Kidney glomerular epithelial cell (primary cell): ENCODE data around the gene PDCD2L.
A peak's percentile ranks its signal among the peaks of the same experiment; 100 is the strongest.
"Not testable (repeated sequence)": the region's sequence is repeated elsewhere in the genome, so short reads cannot be mapped to it uniquely, and the experiment has no call there.

ENCODE experiments used
- DNase-seq: peaks from one replicate; lab custom pipeline; 2025; lab: John Stamatoyannopoulos, UW

The PDCD2L gene

DNA sequence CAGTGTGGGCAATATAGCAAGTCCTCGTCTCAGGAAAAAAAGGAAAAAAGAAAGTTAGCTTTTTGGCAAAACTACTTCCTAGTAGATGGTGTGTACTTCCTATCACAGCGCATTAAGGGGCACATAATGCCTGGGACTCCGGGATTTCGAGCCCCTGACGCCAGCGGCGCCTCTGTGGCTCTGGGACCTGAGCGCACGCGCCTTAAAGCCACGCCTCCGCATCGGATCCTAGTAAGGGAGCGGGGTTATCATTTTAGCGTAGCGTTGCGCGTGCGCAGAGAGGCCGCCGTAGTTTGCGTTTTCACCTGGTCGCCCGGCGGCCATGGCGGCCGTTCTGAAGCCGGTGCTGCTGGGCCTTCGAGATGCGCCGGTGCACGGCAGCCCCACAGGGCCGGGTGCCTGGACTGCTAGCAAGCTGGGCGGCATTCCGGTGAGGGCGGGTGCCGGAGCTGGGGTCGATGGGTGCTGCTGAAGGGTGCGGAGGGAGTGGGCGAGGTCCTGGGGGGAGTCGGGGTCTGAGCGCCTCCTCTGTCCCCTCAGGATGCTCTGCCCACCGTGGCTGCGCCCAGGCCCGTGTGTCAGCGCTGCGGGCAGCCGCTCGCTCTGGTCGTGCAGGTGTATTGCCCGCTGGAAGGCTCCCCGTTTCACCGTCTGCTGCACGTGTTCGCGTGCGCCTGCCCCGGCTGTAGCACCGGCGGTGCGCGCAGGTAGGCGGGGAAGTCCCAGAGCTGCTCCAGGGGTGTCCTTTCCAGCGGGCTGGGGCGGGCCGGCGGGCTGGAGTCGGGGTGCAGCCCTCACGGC, at the start of gene PDCD2L:
PDCD2L (plus strand) TSS at position 291 of the 801 bp plus-strand sequence; CDS start at position 323, 32 bp downstream.
- peak; percentile 81 for DNase-seq

- DNase-seq: no peak
These were observed 49.0 kb upstream of the PDCD2L start for GRCh38 chr19:34355201-34355600.

GRCh38 chr19:34356875-34357274, 47.3 kb upstream of the PDCD2L start:
- DNase-seq: no peak

GRCh38 chr19:34357431-34357830, 46.8 kb upstream of the PDCD2L start:
- DNase-seq: no peak

- DNase-seq: peak; percentile 93
These were observed 44.9 kb upstream of the PDCD2L start for GRCh38 chr19:34359140-34359953.

- no peak for DNase-seq
These were observed 44.3 kb upstream of the PDCD2L start for GRCh38 chr19:34359954-34360315.

DNA sequence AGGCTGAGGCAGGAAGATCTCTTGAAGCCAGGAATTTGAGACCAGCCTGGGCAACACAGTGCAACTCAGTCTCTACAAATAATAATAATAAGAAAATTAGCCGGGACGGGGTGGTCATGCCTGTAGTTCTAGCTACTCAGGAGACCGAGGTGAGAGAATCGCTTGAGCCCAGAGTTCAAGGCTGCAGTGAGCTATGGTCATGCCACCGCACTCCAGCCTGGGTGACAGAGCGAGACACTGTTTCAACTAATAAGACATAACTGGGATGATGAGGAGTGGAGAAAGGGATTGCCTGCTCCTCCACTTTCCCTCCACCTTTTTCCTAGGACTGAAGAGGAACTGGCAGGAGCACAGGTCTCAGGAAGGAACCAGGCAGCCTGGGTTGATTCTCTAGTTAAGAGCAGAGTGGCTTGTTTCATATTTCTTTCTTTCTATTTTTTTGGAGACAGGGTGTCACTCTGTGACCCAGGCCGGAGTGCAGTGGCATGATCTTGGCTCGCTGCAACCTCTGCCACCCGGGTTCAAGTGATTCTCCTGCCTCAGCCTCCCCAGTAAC, 43.8 kb upstream of the PDCD2L start:
- no peak for DNase-seq

DNA sequence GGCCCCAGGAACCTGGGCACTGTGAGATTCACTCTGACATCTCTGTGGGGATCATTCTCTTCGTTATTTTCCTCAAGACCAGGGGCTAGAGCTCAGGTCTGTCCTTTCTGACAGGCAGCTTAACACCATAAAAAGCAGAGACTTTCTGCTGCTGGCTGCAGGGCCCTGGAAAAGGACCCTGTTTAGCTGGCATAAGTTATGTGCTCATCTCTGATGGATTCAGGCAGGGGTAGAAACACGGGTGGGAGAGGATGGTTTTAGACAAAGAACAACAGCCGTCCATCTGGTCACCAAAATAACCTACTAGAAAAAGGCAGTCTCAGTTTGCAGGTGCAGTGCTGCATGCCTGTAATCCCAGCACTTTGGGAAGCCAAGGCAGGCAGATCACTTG, 41.5 kb upstream of the PDCD2L start:
- no peak for DNase-seq

DNA sequence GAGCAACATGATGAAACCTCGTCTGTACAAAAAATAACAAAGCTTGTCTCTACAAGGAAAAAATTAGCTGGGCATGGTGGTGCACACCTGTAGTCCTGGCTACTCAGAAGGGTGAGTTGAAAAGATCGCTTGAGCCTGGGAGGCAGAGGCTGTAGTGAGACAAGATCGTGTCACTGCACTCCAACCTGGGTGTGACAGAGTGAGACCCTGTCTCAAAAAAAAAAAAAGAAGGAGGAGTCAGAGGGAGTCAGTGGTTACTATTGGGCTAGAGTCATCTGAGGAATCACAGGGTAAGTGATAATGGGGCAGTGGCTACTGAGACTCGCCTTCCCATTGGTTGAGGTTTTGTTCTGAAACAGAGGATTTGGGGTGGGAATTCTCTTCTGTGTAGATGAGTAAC, 41.1 kb upstream of the PDCD2L start:
- no peak for DNase-seq

- DNase-seq: no peak
These were observed 40.3 kb upstream of the PDCD2L start for GRCh38 chr19:34363930-34364329.

GRCh38 chr19:34364462-34364829, 39.8 kb upstream of the PDCD2L start:
- no peak for DNase-seq

DNA sequence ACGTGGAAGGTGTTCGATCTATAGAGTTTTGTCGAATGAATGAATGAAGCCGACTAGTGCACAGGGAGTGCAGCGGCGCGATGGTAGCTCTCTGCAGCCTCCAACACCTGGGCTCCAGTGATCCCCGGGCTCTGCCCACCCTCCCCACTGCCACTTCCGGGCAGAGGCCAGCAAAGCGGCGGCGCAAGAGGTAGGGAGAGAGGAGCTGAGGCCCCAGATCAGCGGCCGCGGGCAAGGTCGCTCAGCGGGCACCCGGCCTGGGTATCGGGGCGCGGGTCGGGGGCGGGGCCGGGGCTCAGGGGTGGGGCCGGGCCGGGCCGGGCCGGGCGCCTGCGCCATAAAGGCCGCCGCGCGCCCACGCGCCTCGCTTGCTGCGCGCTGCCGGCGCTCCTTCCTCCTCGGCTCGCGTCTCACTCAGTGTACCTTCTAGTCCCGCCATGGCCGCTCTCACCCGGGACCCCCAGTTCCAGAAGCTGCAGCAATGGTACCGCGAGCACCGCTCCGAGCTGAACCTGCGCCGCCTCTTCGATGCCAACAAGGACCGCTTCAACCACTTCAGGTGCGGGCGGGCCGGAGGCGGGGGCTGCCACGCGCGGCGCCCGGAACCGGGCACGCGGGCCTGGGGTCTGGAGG, 39.3 kb upstream of the PDCD2L start, which contains the start of gene GPI:
GPI (plus strand) TSS at position 367 of the 633 bp plus-strand sequence; CDS start at position 438, 71 bp downstream.
- peak; percentile 19 for DNase-seq

GRCh38 chr19:34365463-34366401, 38.5 kb upstream of the PDCD2L start:
- no peak for DNase-seq

- no peak for DNase-seq
These were observed 37.2 kb upstream of the PDCD2L start for GRCh38 chr19:34366738-34367623.

GRCh38 chr19:34367624-34367957, 36.6 kb upstream of the PDCD2L start:
- DNase-seq: no peak

DNA sequence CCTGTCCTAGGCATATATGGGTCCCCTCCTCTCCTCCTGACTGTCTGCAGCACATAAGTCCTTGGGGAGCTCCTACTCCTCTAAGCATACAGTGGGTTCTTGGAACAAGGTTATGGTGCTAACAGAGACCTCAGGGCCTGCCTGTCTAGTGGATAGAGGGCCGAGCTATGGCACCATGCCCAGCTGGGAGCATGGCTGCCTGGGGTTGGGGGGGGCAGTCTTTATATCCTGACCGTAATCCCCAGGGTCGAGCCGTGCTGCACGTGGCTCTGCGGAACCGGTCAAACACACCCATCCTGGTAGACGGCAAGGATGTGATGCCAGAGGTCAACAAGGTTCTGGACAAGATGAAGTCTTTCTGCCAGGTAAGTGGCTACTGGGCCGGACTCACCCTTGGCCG, 35.9 kb upstream of the PDCD2L start:
- DNase-seq: no peak

DNA sequence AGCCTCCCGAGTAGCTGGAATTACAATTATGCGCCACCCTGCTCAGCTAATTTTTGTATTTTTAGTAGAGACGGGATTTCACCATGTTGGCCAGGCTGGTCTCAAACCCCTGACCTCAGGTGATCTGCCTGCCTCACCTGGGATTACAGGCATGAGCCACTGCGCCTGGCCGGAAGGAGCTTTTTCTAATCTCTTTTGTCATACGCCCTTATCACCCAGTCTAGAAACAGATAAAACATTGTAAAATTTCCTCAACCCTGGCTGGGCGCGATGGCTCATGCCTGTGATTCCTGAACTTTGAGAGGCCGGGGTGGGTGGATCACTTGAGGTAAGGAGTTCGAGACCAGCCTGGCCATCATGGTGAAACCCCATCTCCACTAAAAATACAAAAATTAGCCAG, 35.0 kb upstream of the PDCD2L start:
- not testable (repeated sequence) for DNase-seq

DNA sequence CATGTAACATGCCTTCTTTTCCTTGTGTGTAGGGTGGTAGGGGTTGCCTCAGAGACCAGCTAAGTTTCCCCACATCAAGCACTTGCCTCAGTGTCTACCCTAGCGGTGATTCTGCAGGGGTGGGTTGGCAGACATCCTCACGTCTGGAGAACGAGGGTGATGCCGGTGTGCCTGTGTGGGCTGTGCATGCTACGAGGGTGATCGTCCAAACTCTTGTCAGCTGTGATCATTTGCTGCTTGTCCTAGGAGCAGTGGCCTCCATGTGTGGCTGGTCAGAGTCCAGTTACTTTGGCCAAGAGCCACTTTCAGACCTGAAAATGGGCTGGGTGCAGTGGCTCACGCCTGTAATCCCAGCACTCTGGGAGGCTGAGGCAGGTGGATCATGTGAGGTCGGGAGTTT, 34.1 kb upstream of the PDCD2L start:
- DNase-seq: no peak

DNA sequence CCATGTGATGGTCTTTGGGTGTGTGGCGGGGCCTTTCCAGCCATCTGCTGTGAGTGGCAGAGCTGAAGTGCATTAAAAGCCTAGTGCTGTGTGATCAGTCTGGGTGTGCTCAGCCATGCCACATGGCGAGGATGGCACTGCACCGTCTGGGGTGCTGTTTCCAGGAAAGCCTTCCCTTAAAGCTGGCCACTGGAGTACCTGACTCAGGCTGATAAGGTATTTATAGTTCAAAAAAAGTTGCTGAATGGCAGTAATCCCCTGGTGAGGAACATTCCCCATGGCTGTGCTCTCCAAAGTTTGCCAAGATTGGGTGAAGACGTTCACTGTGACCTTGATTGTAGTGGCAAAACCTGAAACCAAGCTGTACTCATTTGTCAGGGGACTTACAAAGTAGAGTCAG, 33.2 kb upstream of the PDCD2L start:
- no peak for DNase-seq

DNA sequence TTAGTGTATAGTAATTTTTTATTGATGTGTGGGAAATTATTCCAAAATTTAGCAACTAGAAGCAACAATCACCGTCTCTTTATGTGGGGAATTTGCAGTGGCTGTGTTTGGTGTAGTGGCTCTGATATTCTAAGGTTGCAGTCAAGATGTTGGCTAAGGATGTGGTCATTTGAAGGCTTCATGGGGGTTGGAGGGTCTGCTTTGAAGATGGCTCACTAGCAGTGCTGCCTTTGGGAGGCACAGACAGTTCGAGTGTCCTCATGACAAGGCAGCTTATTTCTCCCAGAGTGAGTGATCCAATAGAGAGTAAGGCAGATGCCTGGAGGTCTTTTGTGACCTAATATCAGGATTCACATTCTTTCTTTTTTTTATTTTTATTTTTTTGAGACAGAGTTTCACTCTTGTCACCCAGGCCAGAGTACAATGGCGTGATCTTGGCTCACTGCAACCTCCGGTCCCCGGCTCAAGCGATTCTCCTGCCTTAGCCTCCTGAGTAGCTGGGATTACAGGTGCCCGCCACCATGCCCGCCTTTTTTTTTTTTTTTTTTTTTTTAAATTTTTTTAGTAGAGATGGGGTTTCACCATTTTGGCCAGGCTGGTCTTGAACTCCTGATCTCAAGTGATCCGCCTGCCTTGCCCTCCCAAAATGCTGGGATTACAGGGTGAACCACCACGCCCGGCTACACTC, 30.5 kb upstream of the PDCD2L start:
- no peak for DNase-seq
